ENCODE measurements around the gene SLC22A1.

DNA sequence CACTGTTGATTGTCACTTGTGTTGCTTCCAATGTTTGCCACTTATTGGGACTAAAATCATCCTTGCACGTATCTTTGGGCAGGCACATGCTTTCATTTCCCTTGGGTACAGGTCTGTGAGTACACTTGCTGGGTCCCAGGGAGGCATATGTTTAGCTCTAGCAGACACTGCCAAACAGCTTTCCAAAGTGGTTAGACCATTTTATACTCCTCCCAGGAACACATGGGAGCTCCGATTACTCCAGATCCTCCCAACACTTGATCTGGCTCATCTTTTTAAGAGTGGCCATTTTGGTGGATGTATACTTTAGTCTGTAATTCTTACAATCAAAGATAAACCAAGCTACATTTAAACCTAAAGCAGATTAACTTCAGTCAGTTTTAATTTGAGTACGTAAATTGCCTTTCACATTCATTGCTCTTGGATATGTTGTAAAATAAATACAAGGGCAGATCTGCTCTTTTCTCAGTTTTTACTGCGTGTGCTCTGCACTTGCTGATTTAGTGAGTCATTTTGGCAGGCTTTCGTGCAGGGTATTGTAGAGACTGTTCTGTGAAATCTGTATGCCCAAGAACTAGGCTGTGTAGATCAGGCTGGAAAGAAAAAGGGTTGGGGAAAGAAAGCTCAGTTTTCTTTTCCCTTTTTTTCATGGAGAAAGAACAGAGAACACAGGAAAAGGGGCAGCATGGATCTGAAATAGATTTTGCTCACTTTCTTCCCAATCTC lies 19.5 kb downstream of the SLC22A1 start:
- TF ChIP-seq, protein P1, sequence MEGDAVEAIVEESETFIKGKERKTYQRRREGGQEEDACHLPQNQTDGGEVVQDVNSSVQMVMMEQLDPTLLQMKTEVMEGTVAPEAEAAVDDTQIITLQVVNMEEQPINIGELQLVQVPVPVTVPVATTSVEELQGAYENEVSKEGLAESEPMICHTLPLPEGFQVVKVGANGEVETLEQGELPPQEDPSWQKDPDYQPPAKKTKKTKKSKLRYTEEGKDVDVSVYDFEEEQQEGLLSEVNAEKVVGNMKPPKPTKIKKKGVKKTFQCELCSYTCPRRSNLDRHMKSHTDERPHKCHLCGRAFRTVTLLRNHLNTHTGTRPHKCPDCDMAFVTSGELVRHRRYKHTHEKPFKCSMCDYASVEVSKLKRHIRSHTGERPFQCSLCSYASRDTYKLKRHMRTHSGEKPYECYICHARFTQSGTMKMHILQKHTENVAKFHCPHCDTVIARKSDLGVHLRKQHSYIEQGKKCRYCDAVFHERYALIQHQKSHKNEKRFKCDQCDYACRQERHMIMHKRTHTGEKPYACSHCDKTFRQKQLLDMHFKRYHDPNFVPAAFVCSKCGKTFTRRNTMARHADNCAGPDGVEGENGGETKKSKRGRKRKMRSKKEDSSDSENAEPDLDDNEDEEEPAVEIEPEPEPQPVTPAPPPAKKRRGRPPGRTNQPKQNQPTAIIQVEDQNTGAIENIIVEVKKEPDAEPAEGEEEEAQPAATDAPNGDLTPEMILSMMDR (IDR thresholded peaks at IDR 0.05 in 2 of 3, conservative IDR thresholded peaks at IDR 0.05 in 1 of 3; ENCODE audit: borderline replicate concordance in 1 of 3, insufficient read depth in 1 of 3, low read depth in 2 of 3, low read length in 2 of 3), result no peak
- TF ChIP-seq POLR2AphosphoS5 (IDR thresholded peaks at IDR 0.05; ENCODE audit: low read depth, low read length), result no peak
- TF ChIP-seq POLR2A (IDR thresholded peaks at IDR 0.05; ENCODE audit: borderline replicate concordance, extremely low read depth, insufficient read depth, insufficient read length), result no peak
- TF ChIP-seq JUND (IDR thresholded peaks at IDR 0.05), result no peak
- TF ChIP-seq, protein P2, sequence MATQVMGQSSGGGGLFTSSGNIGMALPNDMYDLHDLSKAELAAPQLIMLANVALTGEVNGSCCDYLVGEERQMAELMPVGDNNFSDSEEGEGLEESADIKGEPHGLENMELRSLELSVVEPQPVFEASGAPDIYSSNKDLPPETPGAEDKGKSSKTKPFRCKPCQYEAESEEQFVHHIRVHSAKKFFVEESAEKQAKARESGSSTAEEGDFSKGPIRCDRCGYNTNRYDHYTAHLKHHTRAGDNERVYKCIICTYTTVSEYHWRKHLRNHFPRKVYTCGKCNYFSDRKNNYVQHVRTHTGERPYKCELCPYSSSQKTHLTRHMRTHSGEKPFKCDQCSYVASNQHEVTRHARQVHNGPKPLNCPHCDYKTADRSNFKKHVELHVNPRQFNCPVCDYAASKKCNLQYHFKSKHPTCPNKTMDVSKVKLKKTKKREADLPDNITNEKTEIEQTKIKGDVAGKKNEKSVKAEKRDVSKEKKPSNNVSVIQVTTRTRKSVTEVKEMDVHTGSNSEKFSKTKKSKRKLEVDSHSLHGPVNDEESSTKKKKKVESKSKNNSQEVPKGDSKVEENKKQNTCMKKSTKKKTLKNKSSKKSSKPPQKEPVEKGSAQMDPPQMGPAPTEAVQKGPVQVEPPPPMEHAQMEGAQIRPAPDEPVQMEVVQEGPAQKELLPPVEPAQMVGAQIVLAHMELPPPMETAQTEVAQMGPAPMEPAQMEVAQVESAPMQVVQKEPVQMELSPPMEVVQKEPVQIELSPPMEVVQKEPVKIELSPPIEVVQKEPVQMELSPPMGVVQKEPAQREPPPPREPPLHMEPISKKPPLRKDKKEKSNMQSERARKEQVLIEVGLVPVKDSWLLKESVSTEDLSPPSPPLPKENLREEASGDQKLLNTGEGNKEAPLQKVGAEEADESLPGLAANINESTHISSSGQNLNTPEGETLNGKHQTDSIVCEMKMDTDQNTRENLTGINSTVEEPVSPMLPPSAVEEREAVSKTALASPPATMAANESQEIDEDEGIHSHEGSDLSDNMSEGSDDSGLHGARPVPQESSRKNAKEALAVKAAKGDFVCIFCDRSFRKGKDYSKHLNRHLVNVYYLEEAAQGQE (IDR thresholded peaks at IDR 0.05; ENCODE audit: low read depth), result no peak
